GM18507 (cell line): ENCODE measurements around the gene PRKCH.

ENCODE experiments used
- DNase-seq: peaks from one replicate; pipeline ENCODE4 v3.0.0; 2011; ENCODE audit warnings: low read depth; ENCODE audit not compliant: insufficient read length; ENCODE audit errors: extremely low spot score
- FAIRE-seq: peaks from 2 replicates; lab custom pipeline; 2011; peaks lifted over from hg19 to GRCh38; lab: Jason Lieb, UNC

The PRKCH gene

GRCh38 chr14:61333087-61333486, 11.7 kb downstream of the PRKCH start:
- no peak for FAIRE-seq

DNA sequence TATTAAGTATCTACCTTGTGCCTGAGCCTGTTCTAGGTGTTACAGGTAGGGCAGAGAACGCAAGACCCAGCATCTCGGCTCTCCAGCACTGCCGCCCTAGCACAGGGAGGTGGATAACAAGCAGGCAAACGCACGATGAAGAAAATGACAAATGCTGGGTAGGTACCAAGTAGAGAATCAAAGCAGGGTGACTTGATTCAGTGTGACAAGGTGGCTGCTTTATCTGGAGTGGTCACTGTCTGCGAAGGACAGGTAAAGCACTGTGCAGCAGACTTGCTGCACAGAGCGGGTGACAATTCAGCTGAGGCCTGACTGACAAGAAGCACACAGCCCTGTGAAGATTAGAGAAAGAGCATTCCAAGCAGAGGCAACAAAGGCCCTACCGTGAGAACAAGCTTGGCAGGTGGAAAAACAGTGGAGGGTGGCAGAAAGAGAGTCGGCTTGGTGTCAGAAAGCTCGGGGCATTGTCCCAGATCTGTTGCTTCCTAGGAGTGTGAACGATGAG, 12.9 kb downstream of the PRKCH start:
- no peak for FAIRE-seq
- no peak for DNase-seq

More at GRCh38 chr14:61333087-61333486, 11.7 kb downstream of the PRKCH start:
- no peak for DNase-seq

- DNase-seq (no peak), FAIRE-seq (no peak)
These were observed 13.7 kb downstream of the PRKCH start for GRCh38 chr14:61335049-61335448.

- DNase-seq (no peak), FAIRE-seq (no peak)
These were observed 14.4 kb downstream of the PRKCH start for GRCh38 chr14:61335671-61336275.

DNA sequence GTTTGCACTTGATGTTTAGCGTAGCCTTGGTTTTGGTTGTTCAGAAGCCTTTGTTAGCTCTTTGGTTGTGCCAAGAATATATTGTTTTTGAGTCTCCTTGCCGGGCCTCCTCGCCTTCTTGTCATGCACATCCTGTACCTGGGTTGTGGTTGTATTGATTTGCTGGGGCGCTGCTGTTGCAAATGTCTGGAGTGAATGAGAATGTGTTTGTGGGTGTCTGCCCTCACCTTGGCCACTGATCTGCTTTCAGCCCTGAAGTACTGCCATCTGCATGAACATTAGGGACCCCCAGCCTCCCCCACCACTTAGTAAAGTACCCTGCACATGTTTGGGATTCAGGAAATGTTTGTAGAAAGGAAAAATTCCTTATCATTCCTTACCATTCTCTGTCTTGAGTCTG, 16.5 kb downstream of the PRKCH start:
- no peak for DNase-seq
- no peak for FAIRE-seq

DNA sequence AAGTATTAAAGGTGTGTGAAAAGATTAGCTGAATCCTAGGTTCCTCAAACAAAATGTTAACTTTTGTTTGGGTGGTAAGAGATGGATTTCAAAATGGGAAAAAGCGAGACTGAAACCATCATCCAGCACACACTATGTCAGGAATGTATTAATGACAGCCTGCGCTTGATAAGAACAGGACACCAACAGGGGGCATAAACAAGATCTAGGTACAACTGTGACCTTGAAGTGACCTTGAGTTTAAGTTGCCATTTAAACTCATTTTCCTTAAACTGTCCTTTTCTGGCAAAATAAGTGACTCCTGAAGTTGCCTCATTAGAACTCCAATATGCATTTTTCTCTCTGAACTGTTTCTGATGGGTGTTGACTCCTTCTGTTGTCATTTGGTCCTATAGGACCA, 17.1 kb downstream of the PRKCH start:
- DNase-seq, result no peak
- no peak for FAIRE-seq

GRCh38 chr14:61341275-61342206, 20.2 kb downstream of the PRKCH start:
- DNase-seq, result no peak
- no peak for FAIRE-seq

DNA sequence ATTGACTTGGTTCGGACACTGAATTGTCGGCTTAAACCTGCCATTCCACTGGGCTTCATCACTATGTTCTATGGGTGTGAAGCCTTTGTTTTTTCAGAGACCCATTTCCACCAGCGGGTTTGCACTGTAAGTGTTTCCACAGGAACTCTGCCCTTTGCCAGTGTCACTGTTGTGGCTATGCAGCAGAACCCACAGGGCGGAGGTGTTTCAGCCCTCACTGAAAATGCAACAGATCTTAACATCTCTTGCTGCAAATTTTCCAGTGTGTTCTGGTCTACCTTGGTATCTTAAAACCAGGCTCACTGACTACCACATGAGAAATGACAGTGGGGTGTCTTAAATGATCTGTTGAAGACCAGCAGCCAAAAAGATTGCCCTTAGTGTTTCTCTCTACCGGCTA, 21.1 kb downstream of the PRKCH start:
- FAIRE-seq (no peak), DNase-seq (no peak)

DNA sequence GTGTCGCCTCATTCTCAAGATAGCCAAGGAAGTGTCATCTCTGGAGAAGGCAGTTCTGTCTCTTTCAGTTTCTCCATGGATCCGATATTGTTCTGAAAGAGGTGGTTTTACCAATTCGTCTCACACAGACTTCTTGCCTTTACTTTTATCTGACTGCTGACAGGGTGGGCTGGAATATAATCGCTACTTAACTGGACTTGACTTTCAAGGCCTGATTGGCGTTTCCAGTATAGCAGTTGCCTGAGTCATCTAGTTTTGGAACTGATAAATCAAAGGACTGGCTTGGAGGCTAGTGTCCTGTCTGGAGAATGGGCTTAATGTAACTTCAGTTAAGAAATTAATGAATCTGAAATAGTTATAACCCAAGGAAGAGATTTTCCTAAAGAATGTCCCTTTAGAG, 21.6 kb downstream of the PRKCH start:
- FAIRE-seq (no peak), DNase-seq (no peak)

- FAIRE-seq, result no peak
- no peak for DNase-seq
These were observed 22.1 kb downstream of the PRKCH start for GRCh38 chr14:61343471-61343870.

DNA sequence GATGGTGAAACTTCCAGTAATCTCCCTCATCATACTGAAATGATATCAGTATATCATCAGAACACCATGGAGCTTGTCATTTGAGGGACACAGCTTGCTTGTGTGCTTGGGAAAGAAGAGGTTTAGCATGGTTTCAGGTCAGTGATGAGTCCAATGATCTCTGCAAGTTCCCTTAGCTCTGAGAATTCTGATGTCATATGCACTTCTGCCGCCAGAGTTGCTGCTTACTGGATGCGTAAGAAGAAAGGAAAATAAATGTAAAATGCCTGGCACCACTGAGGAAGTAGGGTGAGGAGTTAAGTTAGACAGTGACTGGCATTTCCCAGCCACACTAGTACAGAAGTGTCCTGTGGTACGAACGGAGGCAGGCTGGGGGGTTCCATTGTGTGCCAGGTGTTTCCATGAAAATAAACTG, 22.6 kb downstream of the PRKCH start:
- no peak for FAIRE-seq
- DNase-seq, result no peak

DNA sequence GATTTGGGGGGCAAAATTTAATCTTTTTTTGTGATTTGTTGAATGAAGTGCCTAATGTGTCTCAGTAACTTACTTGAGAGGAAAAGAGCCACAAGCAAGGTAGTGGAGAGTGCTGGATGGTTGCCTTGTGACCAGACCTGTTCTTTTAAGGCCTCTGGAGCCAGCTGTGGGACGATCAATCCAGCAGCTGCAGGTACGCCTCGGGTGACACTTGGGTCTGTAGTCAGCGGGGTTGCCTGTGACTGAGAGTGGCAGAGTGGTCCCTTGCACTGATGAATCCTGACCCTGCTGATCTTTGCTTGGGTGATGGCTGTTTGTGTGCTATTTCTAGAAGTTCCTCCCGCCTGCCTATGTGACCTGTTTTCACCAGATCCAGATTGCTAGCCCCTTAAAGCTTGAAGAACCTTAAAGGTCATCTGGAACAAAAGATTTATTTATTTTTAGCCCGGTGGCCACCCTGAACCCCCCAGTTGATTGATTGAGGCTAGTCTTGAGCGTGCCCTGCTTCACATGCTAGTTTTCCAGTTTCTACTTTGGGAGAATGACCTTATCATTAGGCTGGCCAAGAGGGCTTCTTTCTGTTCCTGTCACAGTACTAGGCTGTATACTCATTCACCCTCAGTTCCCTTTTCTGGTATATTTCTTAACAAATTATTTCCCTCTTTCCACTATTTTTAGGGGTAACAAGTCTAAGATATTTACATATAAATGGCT, 23.2 kb downstream of the PRKCH start:
- FAIRE-seq (no peak), DNase-seq (no peak)

DNA sequence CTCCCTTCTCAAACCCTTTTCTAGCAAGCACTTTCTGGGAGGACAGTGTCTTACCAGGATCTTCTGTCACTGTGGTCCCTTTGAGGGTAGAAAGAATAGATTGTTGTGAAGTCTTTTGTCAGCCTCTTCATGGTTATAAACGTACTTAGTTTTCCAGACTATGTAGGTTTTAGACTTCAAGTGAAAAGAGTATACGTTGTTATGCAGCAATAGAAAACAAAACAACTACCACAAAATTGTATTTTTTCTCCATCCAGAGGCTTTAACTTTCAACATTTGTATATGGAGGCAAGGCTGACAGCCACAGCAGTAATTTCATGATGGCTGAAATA, 23.7 kb downstream of the PRKCH start:
- FAIRE-seq, result no peak
- no peak for DNase-seq

DNA sequence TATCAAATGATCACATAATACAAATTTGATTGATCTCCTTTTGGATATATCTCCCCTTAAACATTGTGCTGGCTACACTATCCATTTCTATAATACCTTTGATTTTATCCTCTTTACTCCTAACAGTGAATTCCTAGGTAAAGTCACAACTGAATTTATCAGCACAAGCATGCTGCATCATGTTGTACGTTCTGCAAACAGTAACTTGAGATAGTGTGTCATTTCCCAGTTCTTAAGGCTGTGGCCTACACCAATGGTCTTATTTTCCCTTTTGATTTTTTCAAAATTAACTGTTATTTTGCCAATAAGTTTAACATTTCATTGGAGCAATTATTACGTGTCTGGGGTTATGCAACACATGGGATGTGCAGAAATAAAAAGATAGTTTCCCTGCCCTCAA, 24.8 kb downstream of the PRKCH start:
- FAIRE-seq, result no peak

DNA sequence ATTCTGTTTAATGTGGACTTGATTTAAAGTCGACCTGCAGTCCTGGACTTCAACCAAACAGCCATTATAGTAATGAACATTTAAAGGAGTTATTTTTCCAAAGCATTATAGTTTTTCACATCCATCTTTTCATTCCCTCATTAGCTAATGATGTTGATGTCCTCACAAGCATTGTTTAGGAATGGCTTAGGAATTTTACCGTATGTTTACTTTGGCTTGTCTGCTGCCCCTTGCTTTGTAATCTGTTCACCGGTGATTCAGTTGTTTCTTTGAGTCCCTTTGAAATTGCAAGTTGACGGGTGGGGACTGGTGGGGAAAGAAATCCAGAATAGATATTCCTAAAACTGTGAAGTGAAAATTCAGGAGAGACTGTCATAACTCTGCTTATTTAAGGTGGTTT, 25.4 kb downstream of the PRKCH start:
- FAIRE-seq, result no peak
- DNase-seq, result no peak

More for the DNA sequence above, 24.8 kb downstream of the PRKCH start:
- no peak for DNase-seq

DNA sequence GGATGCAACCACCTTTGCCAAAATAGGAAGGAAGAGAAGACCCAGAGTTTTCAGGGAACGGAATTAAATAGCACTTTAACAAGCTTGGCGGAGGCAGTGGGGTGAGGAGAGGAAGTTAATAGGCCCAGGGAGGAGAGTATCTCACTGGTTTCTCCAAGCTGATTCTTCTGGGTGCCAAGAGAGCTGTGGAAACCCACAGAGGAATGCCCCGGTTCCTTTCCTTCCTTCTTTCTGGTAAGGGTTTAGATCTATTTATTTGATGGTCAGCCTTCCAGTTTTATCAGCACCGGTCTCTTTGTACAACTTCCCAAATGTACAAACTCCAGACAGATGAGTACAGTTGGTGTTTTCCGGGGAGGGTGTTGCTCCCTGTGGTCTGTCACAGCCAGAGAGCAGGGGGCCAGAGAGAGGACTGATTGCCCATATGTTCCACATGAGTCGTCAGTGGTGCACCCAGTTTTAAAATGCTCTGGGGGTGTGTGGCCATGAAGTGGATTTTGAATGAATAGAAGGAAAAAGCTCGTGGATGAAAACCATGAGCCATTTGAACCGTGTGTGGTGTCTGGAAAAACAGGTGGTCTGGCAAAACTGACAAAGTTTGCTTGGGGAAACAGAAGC, 26.6 kb downstream of the PRKCH start:
- no peak for FAIRE-seq

DNA sequence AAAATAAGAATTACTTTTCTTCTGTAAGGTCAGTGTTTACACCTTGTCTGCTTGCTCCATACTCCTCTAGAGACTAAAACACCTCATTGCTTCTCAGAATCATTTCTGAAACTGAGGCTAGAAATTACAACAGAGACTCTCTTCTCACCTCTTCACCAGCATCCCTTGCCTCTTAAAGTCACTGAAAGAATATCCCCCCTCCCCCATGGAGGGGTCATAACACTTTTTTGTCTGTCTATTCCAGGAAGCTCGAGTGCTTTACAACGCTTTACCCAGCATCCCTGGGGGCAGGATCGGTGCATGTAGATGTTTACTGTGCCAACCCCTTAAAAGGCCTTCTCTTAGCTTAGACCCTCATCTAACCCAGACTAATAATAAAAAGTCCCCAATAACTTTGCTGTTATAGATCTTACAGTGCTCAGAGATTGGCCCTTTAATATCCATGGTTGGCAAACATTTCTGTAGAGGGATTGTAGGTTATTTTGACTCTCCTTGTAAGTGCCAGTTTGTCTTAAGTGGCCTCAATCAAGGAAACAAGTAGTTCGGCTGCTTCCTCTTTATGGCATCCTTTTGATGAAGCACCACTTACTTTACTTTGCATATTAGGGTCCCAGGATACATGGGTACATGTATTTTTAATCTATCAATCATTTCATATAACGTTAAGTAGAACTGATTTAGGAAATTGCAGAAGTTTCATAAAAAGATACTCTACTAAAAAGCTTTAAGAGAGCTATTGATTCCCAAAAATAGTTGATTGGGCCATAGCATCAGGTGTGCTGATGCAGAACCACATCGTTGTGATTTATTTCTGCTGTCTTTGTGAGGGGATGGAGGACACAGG, 29.3 kb downstream of the PRKCH start:
- DNase-seq (no peak), FAIRE-seq (no peak)

More for the DNA sequence above, 26.6 kb downstream of the PRKCH start:
- no peak for DNase-seq

- FAIRE-seq, result no peak
- DNase-seq, result no peak
These were observed 30.1 kb downstream of the PRKCH start for GRCh38 chr14:61351477-61351876.

GRCh38 chr14:61355892-61356325, 34.5 kb downstream of the PRKCH start:
- FAIRE-seq (no peak), DNase-seq (no peak)
